Measurements from ENCODE around the gene HMCN1. TPM values are rescaled to one million over a fixed set of nuclear protein-coding genes. Genes with fewer than 3 reads are reported as not detected.

Gene HMCN1
- total and polyA plus RNA-seq, 2 donors from 2014 or later = 0.97 to 2.7 TPM

DNA sequence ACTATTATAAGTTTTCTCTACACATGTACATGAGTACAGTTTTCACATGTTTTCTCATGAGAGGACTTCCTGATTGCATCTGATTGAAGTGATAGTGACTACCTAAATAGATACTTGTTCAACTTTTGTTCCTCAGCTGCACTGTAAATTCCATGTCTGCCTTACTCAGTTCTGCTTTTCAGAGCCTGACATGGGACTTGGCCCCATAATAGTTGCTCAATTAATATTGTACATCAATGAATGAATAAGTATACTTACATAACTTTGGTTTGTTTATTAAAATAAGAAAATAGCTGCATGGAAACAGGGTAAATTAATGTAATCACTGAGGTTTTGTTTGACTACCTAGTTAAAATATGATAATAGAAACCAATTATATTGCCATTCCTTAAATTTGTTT is 78.7 kb downstream of the HMCN1 start:
- no peak for DNase-seq
- TF ChIP-seq, protein P1, sequence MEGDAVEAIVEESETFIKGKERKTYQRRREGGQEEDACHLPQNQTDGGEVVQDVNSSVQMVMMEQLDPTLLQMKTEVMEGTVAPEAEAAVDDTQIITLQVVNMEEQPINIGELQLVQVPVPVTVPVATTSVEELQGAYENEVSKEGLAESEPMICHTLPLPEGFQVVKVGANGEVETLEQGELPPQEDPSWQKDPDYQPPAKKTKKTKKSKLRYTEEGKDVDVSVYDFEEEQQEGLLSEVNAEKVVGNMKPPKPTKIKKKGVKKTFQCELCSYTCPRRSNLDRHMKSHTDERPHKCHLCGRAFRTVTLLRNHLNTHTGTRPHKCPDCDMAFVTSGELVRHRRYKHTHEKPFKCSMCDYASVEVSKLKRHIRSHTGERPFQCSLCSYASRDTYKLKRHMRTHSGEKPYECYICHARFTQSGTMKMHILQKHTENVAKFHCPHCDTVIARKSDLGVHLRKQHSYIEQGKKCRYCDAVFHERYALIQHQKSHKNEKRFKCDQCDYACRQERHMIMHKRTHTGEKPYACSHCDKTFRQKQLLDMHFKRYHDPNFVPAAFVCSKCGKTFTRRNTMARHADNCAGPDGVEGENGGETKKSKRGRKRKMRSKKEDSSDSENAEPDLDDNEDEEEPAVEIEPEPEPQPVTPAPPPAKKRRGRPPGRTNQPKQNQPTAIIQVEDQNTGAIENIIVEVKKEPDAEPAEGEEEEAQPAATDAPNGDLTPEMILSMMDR (IDR thresholded peaks at IDR 0.05; ENCODE audit: borderline replicate concordance, extremely low read depth, insufficient read depth) = no peak
- no peak overlapping the region for H3K9ac ChIP-seq (ENCODE audit: low read length in 3 of 3)
- H3K36me3 ChIP-seq (ENCODE audit: control insufficient read depth in 2 of 3, insufficient read depth in 3 of 3, low read length in 3 of 3) = no peaks in the 10 kb centered on the region
- no peak overlapping the region for H3K4me3 ChIP-seq (ENCODE audit: low read length in 3 of 3)
- intact Hi-C loops (cut with DNase I) = no loop called here
- H3K27ac ChIP-seq (ENCODE audit: low read depth in 2 of 2, low read length in 2 of 2) = no peak overlapping the region
- H3K27me3 ChIP-seq (ENCODE audit: control insufficient read depth, insufficient read depth, low read length) = no peaks in the 10 kb centered on the region
- no peaks in the 10 kb centered on the region for H3K9me3 ChIP-seq (ENCODE audit: control insufficient read depth in 2 of 3, insufficient read depth in 1 of 3, low read length in 3 of 3)
- H3K4me1 ChIP-seq (ENCODE audit: control insufficient read depth in 2 of 3, insufficient read depth in 2 of 3, low read depth in 1 of 3, low read length in 3 of 3) = no peaks in the 10 kb centered on the region
- FAIRE-seq = no peak

DNA sequence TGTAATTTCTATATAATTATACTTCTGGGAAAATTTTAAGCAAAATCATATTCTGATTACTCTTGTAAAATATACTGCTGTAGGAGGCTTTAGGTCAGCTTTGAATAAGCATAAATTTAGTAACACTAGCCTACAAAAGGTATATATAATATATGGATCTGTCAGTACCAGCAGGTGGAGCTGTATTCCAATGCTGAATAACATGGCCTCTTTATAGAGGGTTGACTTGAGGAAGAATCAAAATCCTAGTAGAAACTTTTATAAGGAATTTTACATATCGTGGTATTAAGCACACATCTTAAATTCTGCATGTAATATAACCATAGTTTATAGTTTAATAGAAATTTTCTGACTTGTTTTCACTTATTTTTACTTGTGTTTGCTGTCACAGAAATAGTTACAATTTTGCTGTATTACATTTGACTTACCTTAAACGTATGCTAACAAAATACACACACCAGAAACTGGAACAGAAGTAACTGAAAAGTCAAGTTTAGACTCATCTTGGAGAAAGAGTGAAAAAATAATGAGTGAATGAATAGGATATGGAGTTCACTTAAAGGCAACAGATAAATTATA is 79.3 kb downstream of the HMCN1 start:
- Histone ChIP-seq H3K27me3 (ENCODE audit: control insufficient read depth, insufficient read depth, low read length) (no peaks in the 10 kb centered on the region), H3K9ac (ENCODE audit: low read length in 3 of 3) (no peak overlapping the region), H3K4me3 (ENCODE audit: low read length in 3 of 3) (no peak overlapping the region), H3K36me3 (ENCODE audit: control insufficient read depth in 2 of 3, insufficient read depth in 3 of 3, low read length in 3 of 3) (no peaks in the 10 kb centered on the region), H3K9me3 (ENCODE audit: control insufficient read depth in 2 of 3, insufficient read depth in 1 of 3, low read length in 3 of 3) (no peaks in the 10 kb centered on the region), H3K4me1 (ENCODE audit: control insufficient read depth in 2 of 3, insufficient read depth in 2 of 3, low read depth in 1 of 3, low read length in 3 of 3) (no peaks in the 10 kb centered on the region), H3K27ac (ENCODE audit: low read depth in 2 of 2, low read length in 2 of 2) (no peak overlapping the region)
- FAIRE-seq = peak; percentile 80
- intact Hi-C loops (cut with DNase I) = no loop called here
- TF ChIP-seq, protein P1 (IDR thresholded peaks at IDR 0.05; ENCODE audit: borderline replicate concordance, extremely low read depth, insufficient read depth) = peak; percentile 44
- DNase-seq = peak in 2 of 5 donors; percentile 39 to 60

DNA sequence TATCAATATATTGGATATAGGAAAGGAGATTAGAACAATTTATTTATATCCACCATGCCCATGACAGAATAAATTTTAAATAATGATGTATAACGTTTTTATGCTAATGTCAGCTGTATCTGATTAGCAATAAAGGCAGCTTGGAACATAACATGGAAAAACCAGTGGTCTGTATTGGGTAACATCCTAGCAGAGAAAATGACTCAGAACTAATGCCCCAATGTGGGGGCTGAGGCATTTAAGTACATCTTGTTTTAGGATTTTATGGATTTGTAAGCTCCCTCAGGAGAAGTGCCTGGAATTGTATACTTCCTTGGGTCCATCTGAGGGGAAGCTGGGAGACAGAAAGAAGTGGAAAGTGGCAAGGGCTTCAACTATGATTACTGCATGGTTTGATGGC is 82.3 kb downstream of the HMCN1 start:
- Histone ChIP-seq H3K27me3 (ENCODE audit: control insufficient read depth, insufficient read depth, low read length) (no peaks in the 10 kb centered on the region), H3K4me1 (ENCODE audit: control insufficient read depth in 2 of 3, insufficient read depth in 2 of 3, low read depth in 1 of 3, low read length in 3 of 3) (no peaks in the 10 kb centered on the region), H3K4me3 (ENCODE audit: low read length in 3 of 3) (no peak overlapping the region), H3K36me3 (ENCODE audit: control insufficient read depth in 2 of 3, insufficient read depth in 3 of 3, low read length in 3 of 3) (no peaks in the 10 kb centered on the region), H3K9me3 (ENCODE audit: control insufficient read depth in 2 of 3, insufficient read depth in 1 of 3, low read length in 3 of 3) (no peaks in the 10 kb centered on the region), H3K27ac (ENCODE audit: low read depth in 2 of 2, low read length in 2 of 2) (no peak overlapping the region), H3K9ac (ENCODE audit: low read length in 3 of 3) (no peak overlapping the region)
- DNase-seq (no peak), FAIRE-seq (no peak)
- TF ChIP-seq, protein P1 (IDR thresholded peaks at IDR 0.05; ENCODE audit: borderline replicate concordance, extremely low read depth, insufficient read depth) = no peak
- intact Hi-C loops (cut with DNase I) = no loop called here

DNA sequence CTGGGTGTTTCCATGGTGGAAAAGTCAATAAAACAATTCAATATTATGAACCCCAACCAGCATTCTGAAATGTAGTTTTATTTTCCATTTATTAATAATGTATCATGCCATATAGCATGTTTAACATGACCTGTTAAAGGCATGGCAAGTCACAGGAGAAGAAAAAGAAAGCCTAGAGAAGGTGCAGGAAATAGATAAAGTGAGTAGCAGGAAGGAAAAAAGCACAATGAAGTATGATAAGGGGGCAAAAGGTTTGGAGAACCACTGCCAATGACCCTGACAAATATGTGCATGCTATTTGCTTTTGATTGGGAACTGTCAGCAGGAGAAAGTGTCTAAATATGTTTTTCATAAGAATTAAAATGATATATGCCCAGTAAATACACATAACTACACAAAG is 85.6 kb downstream of the HMCN1 start:
- H3K9ac ChIP-seq (ENCODE audit: low read length in 3 of 3) = no peak overlapping the region
- TF ChIP-seq, protein P1 (IDR thresholded peaks at IDR 0.05; ENCODE audit: borderline replicate concordance, extremely low read depth, insufficient read depth) = no peak
- no peaks in the 10 kb centered on the region for H3K9me3 ChIP-seq (ENCODE audit: control insufficient read depth in 2 of 3, insufficient read depth in 1 of 3, low read length in 3 of 3)
- DNase-seq = no peak
- H3K4me1 ChIP-seq (ENCODE audit: control insufficient read depth in 2 of 3, insufficient read depth in 2 of 3, low read depth in 1 of 3, low read length in 3 of 3) = no peaks in the 10 kb centered on the region
- FAIRE-seq = no peak
- no peak overlapping the region for H3K4me3 ChIP-seq (ENCODE audit: low read length in 3 of 3)
- no peaks in the 10 kb centered on the region for H3K36me3 ChIP-seq (ENCODE audit: control insufficient read depth in 2 of 3, insufficient read depth in 3 of 3, low read length in 3 of 3)
- intact Hi-C loops (cut with DNase I) = no loop called here
- no peaks in the 10 kb centered on the region for H3K27me3 ChIP-seq (ENCODE audit: control insufficient read depth, insufficient read depth, low read length)
- H3K27ac ChIP-seq (ENCODE audit: low read depth in 2 of 2, low read length in 2 of 2) = no peak overlapping the region

All from kidney (tissue), 14 donors.